Nephron (organoid): ENCODE results near the gene JAKMIP1.

Experiments
- H3K27ac Mint-ChIP-seq, 3 experiments: 2 replicates each; pipeline ENCODE4 v1.8.0; 2020; ENCODE audit warnings: mixed read lengths in 3 of 3, mild to moderate bottlenecking in 2 of 3, moderate library complexity in 1 of 3
- H3K27me3 Mint-ChIP-seq: 2 replicates; pipeline ENCODE4 v1.8.0; 2021; ENCODE audit warnings: low read depth, mild to moderate bottlenecking, moderate library complexity, mixed read lengths
- H3K36me3 Mint-ChIP-seq: 2 replicates; pipeline ENCODE4 v1.8.0; 2020; ENCODE audit warnings: low read depth, mixed read lengths
- H3K4me1 Mint-ChIP-seq: 2 replicates; pipeline ENCODE4 v1.8.0; 2020; ENCODE audit warnings: mixed read lengths
- H3K4me3 Mint-ChIP-seq, 3 experiments: 2 replicates each; pipeline ENCODE4 v1.8.0; 2020; ENCODE audit warnings: mild to moderate bottlenecking in 3 of 3, mixed read lengths in 3 of 3, moderate library complexity in 2 of 3
- H3K9me3 Mint-ChIP-seq: 2 replicates; pipeline ENCODE4 v1.8.0; 2020; ENCODE audit warnings: mixed read lengths
- TF ChIP-seq, protein P1 (sequence below), 3 experiments: fragments of 200-600 bp; sonication (generic); IDR thresholded peaks; one replicate each; pipeline ENCODE4 v1.5.0; 2021; ENCODE audit warnings: antibody characterized with exemption in 3 of 3; ENCODE audit not compliant: unreplicated experiment in 3 of 3

The JAKMIP1 gene

GRCh38 chr4:6092131-6092530 lies 108.2 kb downstream of the JAKMIP1 start:
- TF ChIP-seq, protein P1, sequence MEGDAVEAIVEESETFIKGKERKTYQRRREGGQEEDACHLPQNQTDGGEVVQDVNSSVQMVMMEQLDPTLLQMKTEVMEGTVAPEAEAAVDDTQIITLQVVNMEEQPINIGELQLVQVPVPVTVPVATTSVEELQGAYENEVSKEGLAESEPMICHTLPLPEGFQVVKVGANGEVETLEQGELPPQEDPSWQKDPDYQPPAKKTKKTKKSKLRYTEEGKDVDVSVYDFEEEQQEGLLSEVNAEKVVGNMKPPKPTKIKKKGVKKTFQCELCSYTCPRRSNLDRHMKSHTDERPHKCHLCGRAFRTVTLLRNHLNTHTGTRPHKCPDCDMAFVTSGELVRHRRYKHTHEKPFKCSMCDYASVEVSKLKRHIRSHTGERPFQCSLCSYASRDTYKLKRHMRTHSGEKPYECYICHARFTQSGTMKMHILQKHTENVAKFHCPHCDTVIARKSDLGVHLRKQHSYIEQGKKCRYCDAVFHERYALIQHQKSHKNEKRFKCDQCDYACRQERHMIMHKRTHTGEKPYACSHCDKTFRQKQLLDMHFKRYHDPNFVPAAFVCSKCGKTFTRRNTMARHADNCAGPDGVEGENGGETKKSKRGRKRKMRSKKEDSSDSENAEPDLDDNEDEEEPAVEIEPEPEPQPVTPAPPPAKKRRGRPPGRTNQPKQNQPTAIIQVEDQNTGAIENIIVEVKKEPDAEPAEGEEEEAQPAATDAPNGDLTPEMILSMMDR (IDR thresholded peaks at IDR 0.05; ENCODE audit: unreplicated experiment in 3 of 3), result no peak
- H3K36me3 Mint-ChIP-seq, result no peaks in the 10 kb centered on the region
- H3K27ac Mint-ChIP-seq, result no peak overlapping the region
- peaks cover 10% of the 10 kb centered on the region for H3K4me1 Mint-ChIP-seq
- no peak overlapping the region for H3K4me3 Mint-ChIP-seq
- H3K9me3 Mint-ChIP-seq, result no peaks in the 10 kb centered on the region
- H3K27me3 Mint-ChIP-seq, result peaks cover 47% of the 10 kb centered on the region

DNA sequence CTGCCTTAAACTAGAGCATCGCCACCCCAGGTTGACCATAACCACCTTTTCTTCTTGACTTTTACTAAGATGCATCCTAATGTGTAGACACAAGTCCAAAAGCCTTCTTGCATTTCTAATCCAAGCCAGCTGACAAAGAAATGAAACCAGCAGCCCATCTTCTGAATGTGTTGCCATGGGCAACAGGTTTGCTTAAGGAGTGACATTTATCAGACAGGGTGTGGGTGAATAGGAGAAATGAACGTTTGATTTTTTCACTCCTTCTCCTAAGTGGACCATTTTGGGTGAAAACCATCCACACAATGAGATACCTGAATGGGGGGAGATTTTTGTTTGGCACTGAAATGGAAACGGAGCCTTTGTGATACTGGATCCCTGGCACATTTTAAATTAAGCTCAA lies 109.4 kb downstream of the JAKMIP1 start:
- peaks cover 46% of the 10 kb centered on the region for H3K27me3 Mint-ChIP-seq
- TF ChIP-seq, protein P1 (IDR thresholded peaks at IDR 0.05; ENCODE audit: unreplicated experiment in 3 of 3), result no peak
- H3K27ac Mint-ChIP-seq, result no peak overlapping the region
- no peaks in the 10 kb centered on the region for H3K36me3 Mint-ChIP-seq
- H3K4me1 Mint-ChIP-seq, result peaks cover 22% of the 10 kb centered on the region
- no peaks in the 10 kb centered on the region for H3K9me3 Mint-ChIP-seq
- no peak overlapping the region for H3K4me3 Mint-ChIP-seq

GRCh38 chr4:6088950-6089349 lies 111.4 kb downstream of the JAKMIP1 start:
- no peak overlapping the region for H3K27ac Mint-ChIP-seq
- TF ChIP-seq, protein P1 (IDR thresholded peaks at IDR 0.05; ENCODE audit: unreplicated experiment in 3 of 3), result no peak
- no peaks in the 10 kb centered on the region for H3K36me3 Mint-ChIP-seq
- peaks cover 43% of the 10 kb centered on the region for H3K27me3 Mint-ChIP-seq
- peaks cover 28% of the 10 kb centered on the region for H3K4me1 Mint-ChIP-seq
- H3K9me3 Mint-ChIP-seq, result no peaks in the 10 kb centered on the region
- H3K4me3 Mint-ChIP-seq, result no peak overlapping the region

GRCh38 chr4:6087669-6088341 lies 112.5 kb downstream of the JAKMIP1 start:
- Mint-ChIP-seq H3K27ac (no peak overlapping the region), H3K4me1 (peaks cover 28% of the 10 kb centered on the region), H3K9me3 (no peaks in the 10 kb centered on the region), H3K4me3 (no peak overlapping the region), H3K36me3 (no peaks in the 10 kb centered on the region), H3K27me3 (peaks cover 38% of the 10 kb centered on the region)
- TF ChIP-seq, protein P1 (IDR thresholded peaks at IDR 0.05; ENCODE audit: unreplicated experiment in 3 of 3), result peak; percentile 50 to 67 (median 65)

DNA sequence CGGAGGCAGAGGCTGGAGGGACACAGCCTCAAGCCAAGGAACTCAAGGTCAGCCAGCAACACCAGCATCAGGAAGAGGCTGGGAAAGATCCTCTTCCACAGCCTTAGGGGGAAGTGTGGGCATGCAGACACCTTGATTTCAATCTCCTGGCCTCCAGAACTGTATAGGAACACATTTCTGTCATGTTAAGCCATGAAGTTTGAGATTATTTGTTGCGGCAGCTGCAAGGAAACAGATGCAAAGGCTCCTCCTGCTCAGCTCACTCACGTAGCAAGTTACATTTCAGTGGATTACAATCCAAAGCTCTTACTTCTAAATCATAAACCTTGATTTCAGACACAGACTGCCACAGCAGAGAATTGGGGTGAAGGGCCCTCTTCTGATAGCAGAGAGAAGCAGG lies 113.5 kb downstream of the JAKMIP1 start:
- Mint-ChIP-seq H3K4me1 (peaks cover 28% of the 10 kb centered on the region), H3K27me3 (peaks cover 31% of the 10 kb centered on the region), H3K4me3 (no peak overlapping the region), H3K36me3 (no peaks in the 10 kb centered on the region), H3K27ac (peak overlapping the region in 2 of 3 experiments; percentile 10 to 54), H3K9me3 (no peaks in the 10 kb centered on the region)
- TF ChIP-seq, protein P1 (IDR thresholded peaks at IDR 0.05; ENCODE audit: unreplicated experiment in 3 of 3), result no peak
